Erythroblast (primary cell): ENCODE measurements around the gene TNRC6A.

Experiments used
- DNase-seq, 2 experiments: peaks; one replicate each; lab custom pipeline; 2025; lab: John Stamatoyannopoulos, UW
- GATA1 ChIP-seq: IDR thresholded peaks from 2 replicates; pipeline ENCODE4 v1.6.1; 2011; ENCODE audit warnings: low read depth, mild to moderate bottlenecking, control low read depth, low read length, moderate library complexity
- POLR2A ChIP-seq: IDR thresholded peaks from 2 replicates; pipeline ENCODE4 v1.6.1; 2011; ENCODE audit warnings: mild to moderate bottlenecking, low read length

The TNRC6A gene

GRCh38 chr16:24821129-24821528 is 91.7 kb downstream of the TNRC6A start:
- TF ChIP-seq POLR2A, result no peak
- TF ChIP-seq GATA1, result no peak
- no peak for DNase-seq

GRCh38 chr16:24822542-24822941 is 93.1 kb downstream of the TNRC6A start:
- DNase-seq, result no peak
- TF ChIP-seq POLR2A (no peak), GATA1 (no peak)

- no peak for TF ChIP-seq POLR2A
- no peak for TF ChIP-seq GATA1
- DNase-seq, result no peak
These were observed 93.5 kb downstream of the TNRC6A start for GRCh38 chr16:24822974-24823373.

GRCh38 chr16:24825696-24826095 is 96.2 kb downstream of the TNRC6A start:
- DNase-seq, result no peak
- no peak for TF ChIP-seq GATA1

- DNase-seq, result no peak
- TF ChIP-seq GATA1 (no peak), POLR2A (no peak)
These were observed 96.7 kb downstream of the TNRC6A start for GRCh38 chr16:24826096-24826690.

- no peak for TF ChIP-seq GATA1
- no peak for DNase-seq
These were observed 97.5 kb downstream of the TNRC6A start for GRCh38 chr16:24826817-24827566.

- DNase-seq, result peak; percentile 9 to 37
- TF ChIP-seq GATA1, result no peak
These were observed 99.7 kb downstream of the TNRC6A start for GRCh38 chr16:24829153-24829552.

- no peak for TF ChIP-seq GATA1
- TF ChIP-seq POLR2A, result no peak
- no peak for DNase-seq
These were observed 103.9 kb downstream of the TNRC6A start for GRCh38 chr16:24833352-24833751.

GRCh38 chr16:24834459-24835335 is 105.2 kb downstream of the TNRC6A start:
- peak; percentile 75 to 78 for DNase-seq
- TF ChIP-seq POLR2A (no peak), GATA1 (no peak)

- no peak for DNase-seq
These were observed 107.4 kb downstream of the TNRC6A start for GRCh38 chr16:24836836-24837235.

GRCh38 chr16:24837969-24838368 is 108.5 kb downstream of the TNRC6A start:
- DNase-seq, result no peak
- TF ChIP-seq GATA1 (no peak), POLR2A (no peak)

More at GRCh38 chr16:24836836-24837235, 107.4 kb downstream of the TNRC6A start:
- TF ChIP-seq POLR2A, result no peak
- no peak for TF ChIP-seq GATA1

- TF ChIP-seq GATA1, result no peak
- peak; percentile 57 to 82 for DNase-seq
These were observed 109.3 kb downstream of the TNRC6A start for GRCh38 chr16:24838554-24839266.

- TF ChIP-seq GATA1 (no peak), POLR2A (no peak)
These were observed 110.0 kb downstream of the TNRC6A start for GRCh38 chr16:24839347-24839972.

More at GRCh38 chr16:24839347-24839972, 110.0 kb downstream of the TNRC6A start:
- DNase-seq, result no peak
